GM12864 (cell line): Measurements from ENCODE around the gene WNT11.

Source experiments
- DNase-seq: peaks from one replicate; pipeline ENCODE4 v3.0.0-alpha.2; 2011; ENCODE audit warnings: low read depth
- H3K4me3 ChIP-seq: 2 replicates; pipeline ENCODE4 v1.5.1; 2011; ENCODE audit warnings: mild to moderate bottlenecking, low read depth, low read length, control low read depth
- CTCF ChIP-seq: IDR thresholded peaks from 2 replicates; pipeline ENCODE4 v1.5.1; 2011; ENCODE audit warnings: low read depth, mild to moderate bottlenecking, moderate library complexity, low read length, control low read depth, inconsistent platforms; ENCODE audit errors: missing control alignments

The WNT11 gene

GRCh38 chr11:76228071-76228874, 22.0 kb upstream of the WNT11 start:
- no peak for DNase-seq
- no peak for TF ChIP-seq CTCF
- H3K4me3 ChIP-seq = no peak overlapping the region

GRCh38 chr11:76226626-76227025, 20.3 kb upstream of the WNT11 start:
- DNase-seq = no peak
- no peak for TF ChIP-seq CTCF
- no peak overlapping the region for H3K4me3 ChIP-seq

- TF ChIP-seq CTCF = no peak
- H3K4me3 ChIP-seq = no peak overlapping the region
These were observed 18.9 kb upstream of the WNT11 start for GRCh38 chr11:76225122-76225611.

GRCh38 chr11:76224461-76225121, 18.3 kb upstream of the WNT11 start:
- no peak overlapping the region for H3K4me3 ChIP-seq
- no peak for DNase-seq
- TF ChIP-seq CTCF = no peak

More at GRCh38 chr11:76225122-76225611, 18.9 kb upstream of the WNT11 start:
- DNase-seq = no peak

- H3K4me3 ChIP-seq = no peak overlapping the region
- DNase-seq = no peak
- no peak for TF ChIP-seq CTCF
These were observed 15.1 kb upstream of the WNT11 start for GRCh38 chr11:76221365-76221764.

GRCh38 chr11:76219243-76219642, 12.9 kb upstream of the WNT11 start:
- TF ChIP-seq CTCF = no peak
- no peak for DNase-seq
- no peak overlapping the region for H3K4me3 ChIP-seq
